GM19397 (cell line): ENCODE data around the gene NABP1.

Experiments
- ATAC-seq: cut with Tn5 transposase; IDR thresholded peaks from one replicate; pipeline ENCODE4 v1.9.1; 2021; ENCODE audit warnings: mild to moderate bottlenecking, moderate library complexity; ENCODE audit not compliant: unreplicated experiment

The NABP1 gene

DNA sequence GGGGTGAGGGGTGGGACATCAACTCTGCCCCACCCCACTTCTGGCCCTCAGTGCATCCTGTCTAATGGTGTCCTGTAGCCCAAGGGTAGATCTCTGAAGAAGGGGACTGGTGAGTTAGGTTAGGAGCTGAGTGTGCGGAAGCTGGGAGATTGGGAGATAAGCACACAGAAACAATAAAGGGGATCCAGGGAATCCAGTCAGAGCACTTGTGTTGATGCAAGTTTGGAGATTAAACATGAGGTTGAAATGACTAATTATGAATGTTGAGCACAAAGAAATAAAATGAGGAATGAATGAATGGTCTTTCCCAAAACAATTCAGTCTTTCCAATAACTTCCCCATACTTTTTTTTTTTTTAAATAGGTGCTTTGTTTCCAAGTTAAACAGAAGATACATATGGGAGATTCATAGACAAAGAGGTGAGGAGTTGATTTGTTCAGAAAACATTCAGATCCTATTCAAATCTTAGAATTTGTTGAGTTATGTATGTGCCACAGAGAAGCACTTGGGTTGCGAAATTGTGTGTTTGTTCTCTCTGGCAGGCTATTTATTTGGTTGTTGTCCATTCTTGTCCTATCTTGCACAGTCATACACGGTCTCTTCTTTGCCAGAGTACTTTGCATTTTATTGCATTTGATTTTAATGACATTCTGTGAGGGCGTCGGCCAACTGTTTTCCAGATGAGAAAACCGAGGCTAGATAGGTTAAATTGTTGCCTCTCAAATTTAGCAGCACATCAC is 31.6 kb upstream of the NABP1 start:
- no peak for ATAC-seq

GRCh38 chr2:191649519-191649918 is 28.4 kb upstream of the NABP1 start:
- no peak for ATAC-seq

DNA sequence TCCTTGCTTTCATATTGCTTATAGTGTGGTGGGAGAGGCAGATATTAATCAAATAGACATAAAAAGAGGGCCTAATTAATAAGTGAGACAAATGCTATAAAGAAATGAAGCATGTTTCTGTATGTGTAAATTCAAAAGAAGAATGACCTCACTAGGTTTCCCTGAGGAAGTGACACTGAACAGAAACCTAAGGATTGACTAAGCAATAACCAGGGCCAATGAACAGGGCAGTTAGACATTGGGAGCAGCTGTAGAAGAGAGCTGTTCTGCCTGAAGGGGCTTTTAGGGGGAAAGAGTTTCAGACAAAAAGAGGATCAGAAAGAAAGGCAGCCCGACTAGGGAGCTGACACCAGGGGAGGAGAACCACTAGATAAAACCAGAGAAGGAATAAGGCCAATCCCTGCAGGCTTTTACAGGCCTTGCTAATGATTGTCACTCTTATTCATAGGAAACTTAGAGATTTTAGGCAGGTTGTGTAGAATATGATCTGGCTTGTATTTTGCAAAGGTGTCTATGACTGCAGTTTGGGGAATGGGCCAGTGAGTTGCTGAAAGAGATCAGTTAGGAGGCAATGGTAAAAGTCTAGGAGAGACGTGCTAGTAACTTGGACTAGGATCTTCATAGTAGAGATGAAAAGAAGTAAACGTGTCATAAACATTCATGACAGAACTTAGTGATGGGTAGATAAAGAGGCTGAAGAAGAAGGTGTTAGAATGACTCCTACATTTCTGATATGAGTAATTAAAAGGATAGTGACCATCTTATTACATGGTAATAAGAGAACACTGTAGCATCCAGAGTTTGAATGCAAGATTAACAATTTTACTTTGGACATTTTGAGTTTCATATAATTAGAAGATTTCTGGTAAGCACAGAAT is 26.8 kb upstream of the NABP1 start:
- ATAC-seq, result peak; percentile 97

DNA sequence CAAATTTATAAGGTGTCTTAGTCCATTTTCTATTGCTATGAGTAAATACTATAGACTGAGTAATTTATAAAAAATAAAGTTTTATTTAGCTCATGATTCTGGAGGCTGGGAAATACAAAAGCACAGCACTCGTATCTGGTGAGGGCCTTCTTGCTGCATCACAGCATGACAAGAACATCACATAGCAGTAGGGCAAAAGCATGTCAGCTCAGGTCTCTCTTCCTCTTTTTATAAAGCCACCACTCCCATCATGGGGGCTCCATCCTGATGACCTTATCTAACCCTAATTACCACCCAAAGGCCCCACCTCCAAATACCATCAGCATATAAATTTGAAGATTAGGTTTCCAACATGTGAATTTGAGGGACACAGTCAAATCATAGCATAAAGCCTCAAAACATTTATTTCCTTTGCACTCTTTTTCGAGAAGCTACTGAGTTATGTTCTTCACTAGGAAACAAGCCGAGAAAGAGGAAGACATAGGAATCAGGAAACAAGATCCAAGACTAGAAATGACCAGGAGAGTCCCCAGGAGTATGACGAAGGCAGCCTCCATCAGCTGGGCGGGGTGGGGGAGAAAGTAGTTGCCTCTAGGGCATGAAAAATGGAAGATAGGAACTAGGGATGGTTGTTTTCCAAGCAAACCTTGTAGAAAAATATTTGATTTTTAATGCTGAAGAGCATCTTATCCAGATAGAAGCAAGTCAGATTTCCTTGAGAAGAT is 24.1 kb upstream of the NABP1 start:
- no peak for ATAC-seq

DNA sequence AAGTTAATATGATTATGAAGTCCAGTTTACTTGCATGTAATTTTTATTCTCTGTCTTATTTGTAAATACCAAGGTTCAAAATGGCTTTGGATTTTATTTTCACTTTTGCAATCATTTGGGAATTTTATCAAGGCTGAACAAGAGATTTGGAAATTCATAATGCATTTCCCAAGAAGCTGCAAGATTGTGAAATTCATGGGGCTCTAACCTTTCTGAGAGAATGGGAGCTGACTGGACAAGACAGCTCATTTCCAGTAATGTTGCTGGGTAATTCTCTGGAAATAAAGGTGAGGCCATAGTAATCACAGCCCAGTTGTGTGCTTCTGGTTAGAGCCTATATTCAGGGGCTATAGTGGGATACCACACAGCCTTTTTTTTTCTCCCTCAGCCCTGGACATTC is 21.5 kb upstream of the NABP1 start:
- ATAC-seq, result no peak

DNA sequence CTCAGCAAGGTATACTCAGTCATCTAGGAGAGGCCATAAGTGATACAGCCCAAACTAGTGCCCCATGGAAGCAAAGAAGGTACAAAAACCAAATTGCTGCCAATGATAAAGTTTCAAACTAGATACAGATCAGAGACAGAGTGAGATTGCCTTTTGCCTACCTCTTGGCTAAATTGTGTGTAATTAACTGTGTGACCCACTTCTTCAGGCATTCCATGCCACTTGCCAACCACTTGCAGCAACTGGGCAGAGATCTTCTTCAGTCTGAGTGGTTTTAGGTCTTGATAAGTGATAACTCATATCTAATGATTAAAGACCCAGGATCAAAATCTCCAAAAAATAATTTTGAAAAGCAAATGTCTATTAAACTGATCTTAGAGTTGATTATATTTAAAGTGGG is 21.1 kb upstream of the NABP1 start:
- ATAC-seq, result no peak

DNA sequence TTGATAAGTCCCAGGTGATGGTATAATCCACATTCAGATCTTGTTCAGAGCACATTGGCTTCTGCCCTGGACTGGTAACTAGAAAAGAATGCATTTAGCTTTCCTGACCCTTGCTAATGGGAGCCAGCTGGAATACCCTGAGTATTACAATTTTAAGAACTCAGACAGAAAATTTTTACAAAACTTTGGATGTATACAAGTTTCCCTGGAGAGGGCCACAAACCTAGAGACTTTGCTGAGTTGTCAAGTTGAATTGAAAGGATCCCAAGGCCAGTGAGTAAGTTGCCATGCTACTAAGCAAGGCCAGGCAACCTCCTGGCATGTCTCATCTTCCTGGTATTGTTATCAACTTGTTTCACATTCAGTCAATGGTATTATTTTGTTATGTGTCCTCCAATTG is 20.0 kb upstream of the NABP1 start:
- no peak for ATAC-seq

DNA sequence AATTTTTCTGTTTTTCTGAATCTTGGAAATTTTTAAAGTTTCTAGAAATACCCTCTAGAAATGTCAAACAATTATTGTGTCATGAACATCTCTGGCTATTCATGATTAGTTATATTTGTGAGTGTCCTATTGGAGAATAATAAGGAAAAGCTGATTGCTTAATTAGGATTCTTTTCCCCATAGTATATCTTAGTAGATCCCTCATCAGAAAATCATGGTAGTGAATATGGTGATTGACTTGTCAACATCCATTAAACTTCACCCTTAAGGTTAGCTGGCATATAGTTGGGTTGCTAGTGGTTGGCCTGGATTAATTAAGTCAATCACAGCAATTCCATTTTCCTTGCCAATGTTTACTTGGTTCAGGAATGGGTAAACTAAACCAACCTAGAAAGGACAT is 18.7 kb upstream of the NABP1 start:
- no peak for ATAC-seq

- ATAC-seq, result no peak
Observed at GRCh38 chr2:191660575-191660974, 17.4 kb upstream of the NABP1 start.

GRCh38 chr2:191661097-191661924 is 16.6 kb upstream of the NABP1 start:
- ATAC-seq, result no peak

DNA sequence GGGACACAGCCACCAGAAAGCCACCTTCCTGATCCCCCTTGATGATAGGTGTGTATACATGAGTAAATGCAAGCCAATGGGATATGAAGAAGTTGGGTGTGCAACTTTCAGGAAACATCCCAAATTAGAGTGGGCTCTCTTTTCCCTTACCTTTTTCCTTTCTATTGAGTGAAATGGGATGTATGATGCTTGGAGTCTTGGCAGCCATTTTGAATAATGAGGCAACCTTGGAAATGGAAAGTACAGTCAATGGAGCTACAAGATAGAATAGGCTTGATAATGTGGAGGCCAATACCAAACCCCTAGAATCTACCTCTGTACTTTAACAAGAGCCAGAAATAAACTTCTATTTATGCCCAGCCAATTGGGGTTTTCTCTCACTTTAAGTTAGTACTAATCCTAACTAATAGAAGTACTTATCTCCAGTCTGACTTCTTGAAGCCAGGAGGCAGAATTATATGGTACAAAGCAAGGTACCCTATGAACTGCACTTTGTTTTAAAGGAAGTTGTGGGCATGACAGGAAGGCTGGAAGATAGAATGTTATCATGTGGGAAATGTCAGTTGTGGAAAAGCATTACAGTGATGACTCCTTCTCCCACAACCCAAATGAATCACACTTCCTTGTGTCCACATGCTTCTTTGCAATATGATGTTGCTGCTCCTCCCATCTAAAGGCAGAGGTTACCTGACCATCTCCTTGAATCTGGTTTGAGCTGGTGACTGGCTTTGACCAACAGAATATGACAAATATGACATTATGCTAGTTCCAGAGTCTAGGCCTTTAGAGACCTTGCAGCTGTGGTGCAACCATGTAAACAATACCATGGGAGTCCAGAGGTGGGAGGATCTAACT is 12.9 kb upstream of the NABP1 start:
- ATAC-seq, result no peak

DNA sequence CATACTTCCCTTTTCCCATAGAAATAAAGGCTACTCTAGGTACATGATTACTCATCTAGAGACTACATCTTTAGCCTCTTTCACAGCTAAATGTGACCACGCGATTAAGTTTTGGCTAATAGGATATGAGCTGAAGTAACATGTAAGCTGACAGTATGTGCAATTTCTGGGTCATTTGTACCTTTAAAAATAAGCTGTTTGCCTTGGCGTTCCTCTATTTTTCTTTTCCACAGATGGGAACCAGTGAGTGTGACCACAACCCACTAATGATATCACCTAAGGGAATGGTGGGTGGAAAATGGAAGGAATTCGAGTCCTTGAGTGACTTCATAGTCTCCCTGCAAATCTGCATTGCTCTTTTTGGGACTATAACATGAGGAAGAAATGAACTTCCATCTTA is 11.7 kb upstream of the NABP1 start:
- no peak for ATAC-seq

DNA sequence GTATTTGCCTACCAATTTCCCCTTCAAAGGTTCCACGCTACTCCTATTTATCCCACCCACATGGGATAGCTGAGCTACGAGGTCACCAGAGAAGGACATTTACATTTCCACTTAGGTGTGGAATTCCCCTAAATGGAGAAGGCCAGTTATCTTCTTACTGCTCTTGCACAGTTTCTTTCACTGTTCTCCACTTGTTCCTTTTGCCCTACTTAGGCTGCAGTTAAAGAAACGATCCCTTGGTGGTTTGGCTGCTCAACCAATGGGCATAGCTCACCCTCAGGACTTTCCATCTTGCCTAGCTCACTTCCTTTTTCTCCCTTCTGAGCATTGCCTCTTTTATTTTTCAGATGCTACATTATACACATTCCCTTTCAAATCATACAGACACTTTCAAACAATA is 11.2 kb upstream of the NABP1 start:
- ATAC-seq, result peak; percentile 84

- ATAC-seq, result peak; percentile 51
Observed at GRCh38 chr2:191670076-191670475, 7.9 kb upstream of the NABP1 start.

- no peak for ATAC-seq
Observed at GRCh38 chr2:191670787-191671186, 7.1 kb upstream of the NABP1 start.

DNA sequence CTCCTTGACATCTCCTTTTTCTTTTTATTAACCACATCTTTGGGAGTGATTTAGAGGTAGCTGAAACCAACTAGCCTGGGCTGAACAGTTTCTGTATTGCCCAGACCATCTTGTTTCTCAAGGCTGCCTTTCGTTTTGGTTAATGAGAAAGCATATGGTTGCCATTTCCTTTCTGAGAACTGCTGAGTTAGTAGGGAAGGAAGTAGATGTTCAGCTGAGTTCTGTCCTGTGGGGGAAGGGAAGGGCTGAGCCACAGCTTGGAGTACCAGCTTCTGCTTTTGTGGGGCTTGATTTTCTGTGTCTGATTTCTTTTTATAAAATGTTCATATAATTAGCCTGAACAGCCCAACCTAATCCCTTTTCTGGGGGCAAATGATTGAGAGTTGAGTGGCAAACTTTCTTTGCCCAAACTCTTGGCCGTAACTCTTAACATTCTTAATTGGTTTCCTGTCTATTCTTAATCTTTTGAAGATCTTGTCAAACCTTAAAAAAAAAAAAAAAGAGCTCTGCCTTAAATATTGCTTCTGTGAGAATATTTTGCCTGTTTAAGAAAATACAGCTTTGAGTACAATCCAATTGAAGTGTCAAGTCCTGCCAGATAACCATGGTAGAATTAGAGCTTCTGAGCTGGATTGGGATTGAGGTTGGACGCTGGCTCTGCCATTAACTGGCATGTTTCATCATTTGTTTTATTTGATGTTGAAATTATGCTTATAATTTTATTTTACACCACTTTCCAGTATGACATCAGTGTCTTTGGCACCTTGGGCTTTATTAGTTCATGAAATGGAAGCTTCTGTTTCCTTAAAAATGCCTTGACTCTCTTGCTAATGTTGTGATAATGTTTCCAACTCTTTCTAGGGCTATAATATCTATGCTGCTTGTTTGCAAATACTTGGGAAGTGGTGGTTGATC is 1.9 kb upstream of the NABP1 start:
- peak; percentile 54 for ATAC-seq

DNA sequence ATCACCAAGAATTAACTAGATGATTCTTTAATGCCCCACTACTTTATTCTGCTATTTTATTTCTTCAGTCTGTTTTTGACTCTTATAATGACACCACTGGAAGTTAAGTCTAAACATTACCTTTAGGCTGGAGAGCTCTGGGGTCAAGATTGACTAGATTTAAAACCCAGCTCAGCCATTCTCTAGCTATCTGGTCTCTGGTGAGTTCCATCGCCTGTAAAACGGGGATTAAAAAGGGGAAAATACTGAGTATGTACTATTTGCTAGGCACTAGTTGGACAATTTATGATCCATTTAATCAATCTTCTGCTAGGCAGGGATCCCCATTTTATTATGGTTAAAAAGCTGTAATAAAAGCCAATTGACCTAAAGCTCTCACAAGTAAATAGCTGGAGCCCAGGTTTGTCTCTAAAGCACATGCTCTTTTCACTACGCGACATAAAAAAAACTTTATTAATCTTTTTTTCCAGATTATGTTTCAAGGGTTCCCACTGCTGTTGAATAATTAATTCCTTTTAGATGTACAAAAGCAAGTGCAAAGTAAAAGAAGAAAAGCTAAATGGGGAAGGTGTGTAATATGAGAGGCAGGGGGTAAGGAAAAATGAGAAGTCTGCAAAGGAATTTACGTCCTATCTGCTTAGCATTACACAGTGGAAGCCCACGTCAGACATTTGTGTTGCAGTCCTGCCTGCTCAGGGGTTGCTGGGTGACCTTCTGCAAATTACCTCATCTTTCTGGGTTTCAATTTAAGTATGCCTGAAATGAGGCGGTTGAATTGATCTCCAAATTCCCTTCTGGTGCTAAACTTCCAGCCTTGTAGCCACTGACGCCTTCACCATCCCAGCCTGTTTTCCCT is 918 bp upstream of the NABP1 start:
- peak; percentile 25 for ATAC-seq
